Measurements from ENCODE around the gene SLC6A13. TPM values are rescaled to one million over a fixed set of nuclear protein-coding genes. Genes with fewer than 3 reads are reported as not detected.

Gene SLC6A13
- total and polyA plus RNA-seq, 2 experiments from 2014 or later: not detected

DNA sequence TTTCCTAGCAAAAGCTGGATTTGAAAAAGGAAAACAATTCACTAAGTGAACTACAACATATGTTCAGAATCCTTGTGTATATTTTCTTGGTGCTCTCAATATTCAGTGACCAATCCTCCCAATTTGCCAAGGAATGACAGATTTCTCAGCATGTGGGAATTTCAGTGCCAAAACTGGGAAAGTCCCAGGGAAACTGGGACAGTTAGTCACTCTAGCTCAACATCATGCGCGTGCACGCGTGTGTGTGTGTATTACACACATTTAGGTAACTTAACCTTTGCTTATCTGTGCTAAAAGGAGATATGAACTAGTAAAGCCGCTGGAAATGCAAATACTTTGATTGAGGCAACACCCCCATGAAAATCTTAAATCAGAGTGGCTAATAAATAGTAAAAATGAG, 26.1 kb upstream of the SLC6A13 start:
- 29 to 32% methylated on average over 5 of the region's 5 CpGs for WGBS, 2 experiments (ENCODE audit: low coverage in 1 of 2, low lambda C conversion rate in 2 of 2, missing lambda C conversion rate in 2 of 2)
- in situ Hi-C loops (cut with MboI): no loop called here
- H3K36me3 ChIP-seq (ENCODE audit: low read depth): peaks cover 35% of the 10 kb centered on the region
- peak overlapping the region; percentile 49 for H3K27ac ChIP-seq
- peak; percentile 92 for DNase-seq
- H4K20me1 ChIP-seq (ENCODE audit: insufficient read depth): 0 out of 2 replicates have a peak, but pooled peaks cover 6% of the 10 kb centered on the region
- H3K9me3 ChIP-seq (ENCODE audit: low read depth): no peaks in the 10 kb centered on the region
- peaks cover 36% of the 10 kb centered on the region for H3K79me2 ChIP-seq (ENCODE audit: insufficient read depth)
- TF ChIP-seq EZH2phosphoT487 (IDR thresholded peaks at IDR 0.05; ENCODE audit: insufficient read depth, low read depth) (no peak), EZH2 (IDR thresholded peaks at IDR 0.05; ENCODE audit: insufficient read depth, poor library complexity, severe bottlenecking) (no peak)
- no peak overlapping the region for H3K4me3 ChIP-seq
- H3K4me1 ChIP-seq (ENCODE audit: insufficient read depth): peaks cover 22% of the 10 kb centered on the region
- H2AFZ ChIP-seq: no peak overlapping the region
- peak overlapping the region; percentile 14; the same call in 1 of the 2 replicates for H3K9ac ChIP-seq
- peak overlapping the region; percentile 26 for H3K4me2 ChIP-seq (ENCODE audit: unreplicated experiment)
- H3F3A ChIP-seq (ENCODE audit: insufficient read depth): peaks cover 15% of the 10 kb centered on the region
- no peaks in the 10 kb centered on the region for H3K27me3 ChIP-seq (replicated peaks; ENCODE audit: insufficient read depth)
- no peaks in the 10 kb centered on the region for H3K9me2 ChIP-seq (ENCODE audit: insufficient read depth)

DNA sequence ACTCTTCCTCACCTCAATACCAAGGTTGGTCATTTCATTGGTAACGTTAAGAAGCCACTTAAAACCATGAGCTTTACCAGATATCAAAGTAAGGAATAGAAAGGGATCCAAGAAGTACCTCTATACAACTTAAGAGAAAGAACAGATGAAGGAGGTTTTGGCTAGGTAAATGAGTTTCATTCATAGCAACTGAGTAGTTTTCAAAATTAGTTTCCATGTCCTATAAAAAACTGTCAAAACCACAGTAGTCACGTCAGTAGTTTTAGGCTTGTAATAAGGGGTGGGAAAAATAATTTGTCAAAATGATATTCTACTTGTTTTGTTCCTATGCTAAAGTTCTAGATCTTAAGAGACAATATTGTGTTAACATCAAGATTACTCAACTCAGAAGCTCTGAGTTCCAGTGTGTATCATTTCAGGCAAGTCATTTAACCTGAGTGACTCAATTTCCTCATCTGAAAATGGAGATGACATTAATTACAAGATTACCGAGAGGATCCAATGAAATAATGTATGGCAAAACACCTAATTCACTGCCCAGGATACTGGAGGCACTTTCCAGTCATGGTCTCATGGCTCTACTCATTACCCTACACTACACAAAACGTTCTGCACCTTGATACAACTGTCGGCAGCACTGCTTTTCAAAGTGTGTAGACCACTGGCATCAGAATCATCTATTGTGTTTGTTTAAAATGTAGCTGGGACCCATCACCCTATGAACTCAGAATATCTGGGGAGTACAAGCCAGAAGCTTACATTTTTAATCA, 24.1 kb upstream of the SLC6A13 start:
- WGBS, 2 experiments (ENCODE audit: low coverage in 1 of 2, low lambda C conversion rate in 2 of 2, missing lambda C conversion rate in 2 of 2): 81 to 83% methylated on average over 5 of the region's 5 CpGs
- 0 out of 2 replicates have a peak, but pooled peaks cover 7% of the 10 kb centered on the region for H3F3A ChIP-seq (ENCODE audit: insufficient read depth)
- H3K79me2 ChIP-seq (ENCODE audit: insufficient read depth): peaks cover 36% of the 10 kb centered on the region
- peaks cover 20% of the 10 kb centered on the region; the same call in 1 of the 2 replicates for H3K36me3 ChIP-seq (ENCODE audit: low read depth)
- H3K27me3 ChIP-seq (replicated peaks; ENCODE audit: insufficient read depth): no peaks in the 10 kb centered on the region
- TF ChIP-seq EZH2 (IDR thresholded peaks at IDR 0.05; ENCODE audit: insufficient read depth, poor library complexity, severe bottlenecking): no peak
- no peak for TF ChIP-seq EZH2phosphoT487 (IDR thresholded peaks at IDR 0.05; ENCODE audit: insufficient read depth, low read depth)
- no peak overlapping the region for H3K27ac ChIP-seq
- H3K9me2 ChIP-seq (ENCODE audit: insufficient read depth): no peaks in the 10 kb centered on the region
- H2AFZ ChIP-seq: no peak overlapping the region
- H3K4me1 ChIP-seq (ENCODE audit: insufficient read depth): peaks cover 9% of the 10 kb centered on the region
- H3K9me3 ChIP-seq (ENCODE audit: low read depth): no peaks in the 10 kb centered on the region
- no peak overlapping the region for H3K4me3 ChIP-seq
- DNase-seq: no peak
- in situ Hi-C loops (cut with MboI): no loop called here
- H3K4me2 ChIP-seq (ENCODE audit: unreplicated experiment): no peak overlapping the region
- no peak overlapping the region for H3K9ac ChIP-seq
- 0 out of 2 replicates have a peak, but pooled peaks cover 6% of the 10 kb centered on the region for H4K20me1 ChIP-seq (ENCODE audit: insufficient read depth)

DNA sequence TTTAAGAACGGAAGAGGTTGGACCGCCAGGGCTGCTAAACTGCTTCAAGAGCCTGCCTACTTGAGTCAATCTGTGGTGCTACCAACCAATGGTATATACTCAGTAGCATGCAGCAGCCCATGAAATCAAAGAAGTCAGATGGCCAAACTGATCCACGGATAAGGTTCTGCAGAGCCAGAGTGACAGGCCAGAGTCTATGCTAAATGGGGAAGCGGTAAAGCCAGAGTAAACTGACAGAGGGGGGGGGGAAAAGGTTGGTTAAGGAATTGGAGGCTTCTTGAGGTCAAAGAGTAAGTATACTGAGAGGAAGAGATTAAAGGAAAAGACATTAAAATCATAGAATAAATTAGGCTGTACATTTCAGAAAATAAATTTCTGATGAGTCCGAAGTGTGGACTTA, 15.4 kb upstream of the SLC6A13 start:
- no peaks in the 10 kb centered on the region for H4K20me1 ChIP-seq (ENCODE audit: insufficient read depth)
- H3K9ac ChIP-seq: no peak overlapping the region
- no peaks in the 10 kb centered on the region for H3K4me1 ChIP-seq (ENCODE audit: insufficient read depth)
- no peaks in the 10 kb centered on the region for H3K27me3 ChIP-seq (replicated peaks; ENCODE audit: insufficient read depth)
- TF ChIP-seq EZH2 (IDR thresholded peaks at IDR 0.05; ENCODE audit: insufficient read depth, poor library complexity, severe bottlenecking) (no peak), EZH2phosphoT487 (IDR thresholded peaks at IDR 0.05; ENCODE audit: insufficient read depth, low read depth) (no peak)
- H2AFZ ChIP-seq: no peak overlapping the region
- peaks cover 4% of the 10 kb centered on the region; the same call in 1 of the 2 replicates for H3F3A ChIP-seq (ENCODE audit: insufficient read depth)
- no peaks in the 10 kb centered on the region for H3K9me2 ChIP-seq (ENCODE audit: insufficient read depth)
- no peaks in the 10 kb centered on the region for H3K79me2 ChIP-seq (ENCODE audit: insufficient read depth)
- DNase-seq: no peak
- no peak overlapping the region for H3K27ac ChIP-seq
- no peaks in the 10 kb centered on the region for H3K9me3 ChIP-seq (ENCODE audit: low read depth)
- peaks cover 10% of the 10 kb centered on the region; the same call in 1 of the 2 replicates for H3K36me3 ChIP-seq (ENCODE audit: low read depth)
- in situ Hi-C loops (cut with MboI): no loop called here
- WGBS, 2 experiments (ENCODE audit: low coverage in 1 of 2, low lambda C conversion rate in 2 of 2, missing lambda C conversion rate in 2 of 2): 82 to 83% methylated on average over 5 of the region's 5 CpGs
- H3K4me3 ChIP-seq: no peak overlapping the region
- no peak overlapping the region for H3K4me2 ChIP-seq (ENCODE audit: unreplicated experiment)

DNA sequence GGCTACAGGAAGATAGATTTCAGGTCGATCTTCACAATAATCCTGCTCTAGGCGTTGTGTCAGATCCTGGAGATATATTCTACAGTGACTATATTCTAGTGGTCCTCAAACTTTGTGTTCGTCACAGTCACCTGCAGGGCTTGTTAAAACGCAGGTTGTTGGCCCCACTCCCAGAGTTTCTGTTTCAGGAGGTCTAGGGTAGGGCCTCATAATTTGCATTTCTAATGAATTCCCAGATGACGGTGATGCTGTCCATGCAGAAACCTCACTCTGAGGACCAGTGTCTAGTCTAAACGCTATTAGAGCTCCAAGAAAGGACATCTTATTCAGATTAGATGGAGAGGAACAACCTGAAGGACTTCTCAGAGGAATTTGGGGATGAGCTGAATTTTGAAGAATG, 13.2 kb upstream of the SLC6A13 start:
- Histone ChIP-seq H3K4me2 (ENCODE audit: unreplicated experiment) (no peak overlapping the region), H3F3A (ENCODE audit: insufficient read depth) (no peaks in the 10 kb centered on the region), H3K9me2 (ENCODE audit: insufficient read depth) (no peaks in the 10 kb centered on the region), H3K27ac (no peak overlapping the region), H3K4me3 (no peak overlapping the region), H3K4me1 (ENCODE audit: insufficient read depth) (no peaks in the 10 kb centered on the region), H3K9me3 (ENCODE audit: low read depth) (no peaks in the 10 kb centered on the region), H3K79me2 (ENCODE audit: insufficient read depth) (no peaks in the 10 kb centered on the region), H2AFZ (no peak overlapping the region), H4K20me1 (ENCODE audit: insufficient read depth) (no peaks in the 10 kb centered on the region), H3K9ac (no peak overlapping the region), H3K36me3 (ENCODE audit: low read depth) (peaks cover 10% of the 10 kb centered on the region; the same call in 1 of the 2 replicates), H3K27me3 (replicated peaks; ENCODE audit: insufficient read depth) (no peaks in the 10 kb centered on the region)
- no peak for TF ChIP-seq EZH2 (IDR thresholded peaks at IDR 0.05; ENCODE audit: insufficient read depth, poor library complexity, severe bottlenecking)
- TF ChIP-seq EZH2phosphoT487 (IDR thresholded peaks at IDR 0.05; ENCODE audit: insufficient read depth, low read depth): no peak
- no peak for DNase-seq
- WGBS, 2 experiments (ENCODE audit: low coverage in 1 of 2, low lambda C conversion rate in 2 of 2, missing lambda C conversion rate in 2 of 2): 47 to 50% methylated on average over 6 of the region's 6 CpGs
- in situ Hi-C loops (cut with MboI): no loop called here

Data from GM23248 (cell line).